Neural cell (in vitro differentiated cells): ENCODE measurements around the gene CYGB. TPM values are rescaled to one million over a fixed set of nuclear protein-coding genes. Genes with fewer than 3 reads are reported as not detected.

ENCODE experiments used
- H2AFZ ChIP-seq: fragments of 200-600, 300-800 bp; sonication (generic), shearing (Covaris generic); 2 replicates; pipeline ENCODE4 v1.6.0; 2014; ENCODE audit warnings: low read depth, mild to moderate bottlenecking, antibody characterized with exemption, low read length, moderate library complexity
- H3F3A ChIP-seq: fragments of 200-600 bp; shearing (Covaris generic); 2 replicates; pipeline ENCODE4 v1.6.1; 2016; ENCODE audit warnings: mild to moderate bottlenecking, moderate library complexity, mixed read lengths, antibody characterized with exemption, low read length; ENCODE audit not compliant: insufficient read depth, poor library complexity, severe bottlenecking
- H3K27ac ChIP-seq: fragments of 200-600, 300-800 bp; sonication (generic), shearing (Covaris generic); 2 replicates; pipeline ENCODE4 v1.5.1; 2014; ENCODE audit warnings: mild to moderate bottlenecking, low read length, moderate library complexity
- H3K27me3 ChIP-seq: fragments of 300-800, 200-600 bp; sonication (generic), shearing (Covaris generic); 2 replicates; pipeline ENCODE4 v1.6.0; 2014; ENCODE audit warnings: mild to moderate bottlenecking, low read depth, low read length, moderate library complexity; ENCODE audit not compliant: insufficient read depth
- H3K36me3 ChIP-seq: fragments of 300-800, 200-600 bp; sonication (generic), shearing (Covaris generic); 2 replicates; pipeline ENCODE4 v1.5.1; 2014; ENCODE audit warnings: mild to moderate bottlenecking, antibody characterized with exemption, low read length, moderate library complexity; ENCODE audit not compliant: insufficient read depth
- H3K4me2 ChIP-seq: fragments of 300-800, 200-600 bp; sonication (generic), shearing (Covaris generic); 2 replicates; pipeline ENCODE4 v1.6.0; 2014; ENCODE audit warnings: mild to moderate bottlenecking, low read length
- H3K4me3 ChIP-seq: fragments of 300-800, 200-600 bp; sonication (generic), shearing (Covaris generic); 2 replicates; pipeline ENCODE4 v1.5.1; 2014; ENCODE audit warnings: mild to moderate bottlenecking, low read length, moderate library complexity
- H3K79me2 ChIP-seq: fragments of 200-600 bp; shearing (Covaris generic); replicated peaks from 2 replicates; pipeline ENCODE4 v1.6.0; 2014; ENCODE audit warnings: mild to moderate bottlenecking, low read length, moderate library complexity; ENCODE audit not compliant: insufficient read depth
- H3K9ac ChIP-seq: fragments of 300-800, 200-600 bp; sonication (generic), shearing (Covaris generic); 2 replicates; pipeline ENCODE4 v1.6.1; 2016; ENCODE audit warnings: mild to moderate bottlenecking, low read length, mixed read lengths
- H3K9me2 ChIP-seq: fragments of 200-600 bp; shearing (Covaris generic); 2 replicates; pipeline ENCODE4 v1.6.1; 2016; ENCODE audit warnings: mild to moderate bottlenecking, low read length, mixed read lengths; ENCODE audit not compliant: insufficient read depth
- H3K9me3 ChIP-seq: fragments of 200-600, 300-800 bp; sonication (generic), shearing (Covaris generic); 2 replicates; pipeline ENCODE4 v1.6.1; 2016; ENCODE audit warnings: mild to moderate bottlenecking, mixed run types, low read length, moderate library complexity, mixed read lengths
- H4K20me1 ChIP-seq: fragments of 200-600 bp; shearing (Covaris generic); 2 replicates; pipeline ENCODE4 v1.6.1; 2016; ENCODE audit warnings: mild to moderate bottlenecking, mixed run types; ENCODE audit not compliant: insufficient read depth
- CTCF ChIP-seq: fragments of 450-650 bp; IDR thresholded peaks from 2 replicates; pipeline ENCODE4 v1.5.1; 2014; ENCODE audit warnings: antibody characterized with exemption, mild to moderate bottlenecking, moderate library complexity; ENCODE audit not compliant: poor library complexity, severe bottlenecking
- EP300 ChIP-seq: fragments of 450-650 bp; conservative IDR thresholded peaks from 2 replicates; pipeline ENCODE4 v1.6.1; 2014; ENCODE audit warnings: antibody characterized with exemption, mild to moderate bottlenecking, moderate library complexity; ENCODE audit not compliant: poor library complexity, severe bottlenecking
- EZH2 ChIP-seq: fragments of 200-600, 300-800 bp; shearing (Covaris generic), sonication (generic); IDR thresholded peaks from 2 replicates; pipeline ENCODE4 v1.6.1; 2014; ENCODE audit warnings: antibody characterized with exemption, low read length, borderline replicate concordance, mild to moderate bottlenecking; ENCODE audit not compliant: insufficient read depth, poor library complexity, severe bottlenecking
- MXI1 ChIP-seq: fragments of 450-650 bp; conservative IDR thresholded peaks from 2 replicates; pipeline ENCODE4 v1.6.1; 2014; ENCODE audit warnings: antibody characterized with exemption, mild to moderate bottlenecking; ENCODE audit not compliant: poor library complexity, severe bottlenecking
- POLR2AphosphoS5 ChIP-seq: IDR thresholded peaks from 2 replicates; pipeline ENCODE4 v1.6.1; 2012
- RAD21 ChIP-seq: fragments of 450-650 bp; conservative IDR thresholded peaks from 2 replicates; pipeline ENCODE4 v1.6.1; 2014; ENCODE audit warnings: antibody characterized with exemption, mild to moderate bottlenecking, moderate library complexity
- REST ChIP-seq: IDR thresholded peaks from 2 replicates; pipeline ENCODE4 v1.6.1; 2012; ENCODE audit warnings: borderline replicate concordance
- SMC3 ChIP-seq: fragments of 450-650 bp; conservative IDR thresholded peaks from 2 replicates; pipeline ENCODE4 v1.6.1; 2014; ENCODE audit warnings: antibody characterized with exemption, mild to moderate bottlenecking, moderate library complexity; ENCODE audit not compliant: poor library complexity
- TAF1 ChIP-seq: IDR thresholded peaks from 2 replicates; pipeline ENCODE4 v1.6.1; 2012; ENCODE audit warnings: low read depth
- polyA plus RNA-seq: library from polyadenylated mRNA; depleted of rRNA; stranded (reverse); fragments of >200 nt; gene quantifications from 2 replicates; pipeline ENCODE4 v1.2.3, GENCODE V29; 2014

Gene CYGB
- polyA plus RNA-seq, 1 donor from 2014 or later = 12.9 TPM

GRCh38 chr17:76538941-76539570 is 1.5 kb upstream of the CYGB start:
- Histone ChIP-seq H3K27me3 (peaks cover 34% of the 10 kb centered on the region), H3K36me3 (no peaks in the 10 kb centered on the region), H3F3A (no peaks in the 10 kb centered on the region), H3K9me2 (no peaks in the 10 kb centered on the region), H3K4me3 (no peak overlapping the region), H2AFZ (no peak overlapping the region), H3K9ac (peak overlapping the region; percentile 67), H3K27ac (no peak overlapping the region), H3K79me2 (no peaks in the 10 kb centered on the region), H3K4me2 (no peak overlapping the region), H3K9me3 (no peaks in the 10 kb centered on the region), H4K20me1 (no peaks in the 10 kb centered on the region)
- TF ChIP-seq RAD21 = no peak
- TF ChIP-seq CTCF = no peak
- no peak for TF ChIP-seq POLR2AphosphoS5
- no peak for TF ChIP-seq SMC3
- TF ChIP-seq REST = no peak
- TF ChIP-seq MXI1 = no peak
- no peak for TF ChIP-seq EZH2
- TF ChIP-seq EP300 = no peak
- TF ChIP-seq TAF1 = no peak

- TF ChIP-seq CTCF (no peak), EP300 (no peak), RAD21 (no peak), EZH2 (no peak), MXI1 (no peak), POLR2AphosphoS5 (no peak), SMC3 (no peak), TAF1 (no peak), REST (no peak)
- Histone ChIP-seq H3K9ac (peak overlapping the region; percentile 67), H3K4me2 (no peak overlapping the region), H3K9me2 (no peaks in the 10 kb centered on the region), H4K20me1 (no peaks in the 10 kb centered on the region), H3K36me3 (no peaks in the 10 kb centered on the region), H3K9me3 (no peaks in the 10 kb centered on the region), H3F3A (no peaks in the 10 kb centered on the region), H3K27ac (no peak overlapping the region), H3K4me3 (peak overlapping the region; percentile 62), H3K79me2 (no peaks in the 10 kb centered on the region), H3K27me3 (peaks cover 34% of the 10 kb centered on the region), H2AFZ (no peak overlapping the region)
Measured at GRCh38 chr17:76538281-76538931, 897 bp upstream of the CYGB start.
